Measurements from ENCODE around the gene MBD3.

Gene MBD3

GRCh38 chr19:1527650-1528309, 64.9 kb downstream of the MBD3 start:
- TF ChIP-seq TAF1 (IDR thresholded peaks at IDR 0.05; ENCODE audit: borderline replicate concordance, insufficient read depth, low read length) (no peak), FOXP2 (optimal IDR thresholded peaks at IDR 0.05; ENCODE audit: borderline replicate concordance, extremely low read depth, extremely low read length, insufficient read depth) (no peak), SIN3A (IDR thresholded peaks at IDR 0.05; ENCODE audit: borderline replicate concordance, insufficient read depth, low read length) (no peak), REST (IDR thresholded peaks at IDR 0.05; ENCODE audit: insufficient read depth in 1 of 2, low read depth in 2 of 2, low read length in 2 of 2) (no peak), POLR2AphosphoS5 (IDR thresholded peaks at IDR 0.05; ENCODE audit: low read depth, low read length) (no peak)

- TF ChIP-seq SIN3A (IDR thresholded peaks at IDR 0.05; ENCODE audit: borderline replicate concordance, insufficient read depth, low read length) = no peak
- no peak for TF ChIP-seq TAF1 (IDR thresholded peaks at IDR 0.05; ENCODE audit: borderline replicate concordance, insufficient read depth, low read length)
- TF ChIP-seq FOXP2 (optimal IDR thresholded peaks at IDR 0.05; ENCODE audit: borderline replicate concordance, extremely low read depth, extremely low read length, insufficient read depth) = no peak
- TF ChIP-seq POLR2AphosphoS5 (IDR thresholded peaks at IDR 0.05; ENCODE audit: low read depth, low read length) = no peak
Measured at GRCh38 chr19:1526979-1527649, 65.6 kb downstream of the MBD3 start.

GRCh38 chr19:1526066-1526778, 66.4 kb downstream of the MBD3 start:
- TF ChIP-seq FOXP2 (optimal IDR thresholded peaks at IDR 0.05; ENCODE audit: borderline replicate concordance, extremely low read depth, extremely low read length, insufficient read depth) (no peak), POLR2AphosphoS5 (IDR thresholded peaks at IDR 0.05; ENCODE audit: low read depth, low read length) (no peak), TAF1 (IDR thresholded peaks at IDR 0.05; ENCODE audit: borderline replicate concordance, insufficient read depth, low read length) (no peak), SIN3A (IDR thresholded peaks at IDR 0.05; ENCODE audit: borderline replicate concordance, insufficient read depth, low read length) (no peak), REST (IDR thresholded peaks at IDR 0.05; ENCODE audit: insufficient read depth in 1 of 2, low read depth in 2 of 2, low read length in 2 of 2) (no peak)

- TF ChIP-seq TAF1 (IDR thresholded peaks at IDR 0.05; ENCODE audit: borderline replicate concordance, insufficient read depth, low read length) = no peak
Measured at GRCh38 chr19:1525343-1525742, 67.3 kb downstream of the MBD3 start.

GRCh38 chr19:1524972-1525325, 67.7 kb downstream of the MBD3 start:
- TF ChIP-seq SIN3A (IDR thresholded peaks at IDR 0.05; ENCODE audit: borderline replicate concordance, insufficient read depth, low read length) (no peak), POLR2AphosphoS5 (IDR thresholded peaks at IDR 0.05; ENCODE audit: low read depth, low read length) (no peak), REST (IDR thresholded peaks at IDR 0.05; ENCODE audit: insufficient read depth in 1 of 2, low read depth in 2 of 2, low read length in 2 of 2) (no peak), TAF1 (IDR thresholded peaks at IDR 0.05; ENCODE audit: borderline replicate concordance, insufficient read depth, low read length) (no peak), FOXP2 (optimal IDR thresholded peaks at IDR 0.05; ENCODE audit: borderline replicate concordance, extremely low read depth, extremely low read length, insufficient read depth) (no peak)

Measured in PFSK-1 (cell line).